ENCODE measurements around the gene ADD3. TPM values are rescaled to one million over a fixed set of nuclear protein-coding genes. Genes with fewer than 3 reads are reported as not detected.

ADD3 gene
- total and polyA plus RNA-seq, 2 donors (not counting 3 experiments of a cell fraction or from before 2014, with no cell fraction given): 14.9 to 55.2 TPM

GRCh38 chr10:110150981-110151380, 143.2 kb downstream of the ADD3 start:
- no peak overlapping the region for H3K4me2 ChIP-seq (ENCODE audit: insufficient read depth, low read length)
- peaks cover 0 to 7% of the 10 kb centered on the region in 2 experiments for H3K27me3 ChIP-seq (ENCODE audit: control insufficient read depth in 2 of 2, insufficient read depth in 2 of 2, low read length in 2 of 2)
- no peak overlapping the region for H2AFZ ChIP-seq (ENCODE audit: low read depth, low read length)
- ChIA-PET POLR2A (no interaction called here), CTCF (interaction anchor here (1.2 kb wide), 3 partner anchors 10 to 267 kb away, joined by 3 to 4 read pairs (median 4); no protein-coding TSS in a partner anchor)
- no peak for FAIRE-seq
- no peaks in the 10 kb centered on the region for H3K4me1 ChIP-seq (ENCODE audit: control insufficient read depth, extremely low read depth, insufficient read depth, low read length)
- intact Hi-C loops (cut with micrococcal nuclease) (no loop called here), dilution Hi-C loops (cut with MboI; ENCODE audit: extremely low pct_ligation_motif_present, low sequenced_read_pairs) (no loop called here)
- no peaks in the 10 kb centered on the region for H3K79me2 ChIP-seq (ENCODE audit: control insufficient read depth, insufficient read depth, low read length)
- no TSS peak for BruUV-seq (replicated peaks)
- H3K9me3 ChIP-seq (replicated peaks; ENCODE audit: control insufficient read depth, insufficient read depth, low read length): no peaks in the 10 kb centered on the region
- TF ChIP-seq MYC (IDR thresholded peaks at IDR 0.05; ENCODE audit: low read depth, low read length): no peak
- no peak for TF ChIP-seq POLR2AphosphoS5 (IDR thresholded peaks at IDR 0.05; ENCODE audit: insufficient read depth, low read depth, low read length)
- TF ChIP-seq GATA2 (IDR thresholded peaks at IDR 0.05; ENCODE audit: insufficient read depth, insufficient read length, low read depth, low read length): no peak
- no peak for TF ChIP-seq FOS (IDR thresholded peaks at IDR 0.05; ENCODE audit: borderline replicate concordance, insufficient read depth, low read length)
- TF ChIP-seq CTCF (IDR thresholded peaks at IDR 0.05; ENCODE audit: extremely low read depth in 1 of 2, insufficient read depth in 1 of 2, low read depth in 1 of 2, low read length in 2 of 2): no peak
- no peaks in the 10 kb centered on the region for H4K20me1 ChIP-seq (replicated peaks; ENCODE audit: control insufficient read depth, extremely low read depth, insufficient read depth, low read length)
- no peak for DNase-seq (ENCODE audit: low read depth, low spot score)
- H3K36me3 ChIP-seq (ENCODE audit: control insufficient read depth in 2 of 2, extremely low read depth in 1 of 2, insufficient read depth in 2 of 2, low read length in 2 of 2): no peaks in the 10 kb centered on the region
- H3K4me3 ChIP-seq (replicated peaks in 1 of 3; ENCODE audit: insufficient read depth in 1 of 3, low read depth in 1 of 3, low read length in 3 of 3): no peak overlapping the region
- H3K9me1 ChIP-seq (replicated peaks; ENCODE audit: control insufficient read depth, extremely low read depth, insufficient read depth, low read length): no peaks in the 10 kb centered on the region
- no peak overlapping the region for H3K9ac ChIP-seq (replicated peaks; ENCODE audit: extremely low read depth, insufficient read depth, low read length)
- no peak overlapping the region for H3K27ac ChIP-seq (ENCODE audit: insufficient read depth, low read depth, low read length)

GRCh38 chr10:110151467-110151866, 143.7 kb downstream of the ADD3 start:
- Histone ChIP-seq H3K36me3 (ENCODE audit: control insufficient read depth in 2 of 2, extremely low read depth in 1 of 2, insufficient read depth in 2 of 2, low read length in 2 of 2) (no peaks in the 10 kb centered on the region), H3K9ac (replicated peaks; ENCODE audit: extremely low read depth, insufficient read depth, low read length) (no peak overlapping the region), H3K4me1 (ENCODE audit: control insufficient read depth, extremely low read depth, insufficient read depth, low read length) (no peaks in the 10 kb centered on the region), H4K20me1 (replicated peaks; ENCODE audit: control insufficient read depth, extremely low read depth, insufficient read depth, low read length) (no peaks in the 10 kb centered on the region), H3K79me2 (ENCODE audit: control insufficient read depth, insufficient read depth, low read length) (no peaks in the 10 kb centered on the region), H3K4me2 (ENCODE audit: insufficient read depth, low read length) (no peak overlapping the region), H3K9me3 (replicated peaks; ENCODE audit: control insufficient read depth, insufficient read depth, low read length) (no peaks in the 10 kb centered on the region), H3K4me3 (replicated peaks in 1 of 3; ENCODE audit: insufficient read depth in 1 of 3, low read depth in 1 of 3, low read length in 3 of 3) (no peak overlapping the region), H2AFZ (ENCODE audit: low read depth, low read length) (no peak overlapping the region), H3K9me1 (replicated peaks; ENCODE audit: control insufficient read depth, extremely low read depth, insufficient read depth, low read length) (no peaks in the 10 kb centered on the region), H3K27me3 (ENCODE audit: control insufficient read depth in 2 of 2, insufficient read depth in 2 of 2, low read length in 2 of 2) (peaks cover 0 to 7% of the 10 kb centered on the region in 2 experiments), H3K27ac (ENCODE audit: insufficient read depth, low read depth, low read length) (no peak overlapping the region)
- ChIA-PET POLR2A (no interaction called here), CTCF (interaction anchor here (1.2 kb wide), 3 partner anchors 10 to 267 kb away, joined by 3 to 4 read pairs (median 4); no protein-coding TSS in a partner anchor)
- TF ChIP-seq MYC (IDR thresholded peaks at IDR 0.05; ENCODE audit: low read depth, low read length) (no peak), MAX (IDR thresholded peaks at IDR 0.05; ENCODE audit: insufficient read depth, insufficient read length) (no peak), FOS (IDR thresholded peaks at IDR 0.05; ENCODE audit: borderline replicate concordance, insufficient read depth, low read length) (no peak)
- intact Hi-C loops (cut with micrococcal nuclease): no loop called here
- DNase-seq (ENCODE audit: low read depth, low spot score) (no peak), FAIRE-seq (no peak)
- BruUV-seq (replicated peaks): no TSS peak
- dilution Hi-C loops (cut with MboI; ENCODE audit: extremely low pct_ligation_motif_present, low sequenced_read_pairs): no loop called here
